Stomach (tissue), 9 donors: ENCODE data around the gene PVALEF. TPM values are rescaled to one million over a fixed set of nuclear protein-coding genes. Genes with fewer than 3 reads are reported as not detected.

Source experiments
- DNase-seq, 2 donors: peaks; one replicate each; pipeline versions ENCODE4 v3.0.0 to v3.0.0-alpha.2; 2013 to 2019
- H3K27ac ChIP-seq, 5 donors: fragments of 200-600 bp in 4 of 5; sonication (generic) in 4 of 5; one replicate each; pipeline ENCODE4 v1.5.1; 2013 to 2019; ENCODE audit warnings: mild to moderate bottlenecking in 1 of 5, moderate library complexity in 1 of 5
- H3K27me3 ChIP-seq, 3 donors: fragments of 200-600 bp; sonication (generic); one replicate each; pipeline ENCODE4 v1.5.1; 2017 to 2019; ENCODE audit warnings: mixed run types in 1 of 3
- H3K36me3 ChIP-seq, 4 donors: fragments of 200-600 bp; sonication (generic); 1 replicate in 3 of 4; 2 replicates in 1 of 4; pipeline ENCODE4 v1.5.1; 2016 to 2019
- H3K4me1 ChIP-seq, 4 donors: fragments of 200-600 bp; sonication (generic); one replicate each; pipeline ENCODE4 v1.5.1; 2016 to 2019
- H3K4me3 ChIP-seq, 4 donors: fragments of 200-600 bp; sonication (generic) in 3 of 4; one replicate each; pipeline ENCODE4 v1.5.1; 2016 to 2019; ENCODE audit warnings: mild to moderate bottlenecking in 1 of 4
- H3K9me3 ChIP-seq, 4 donors: fragments of 200-600 bp; sonication (generic); one replicate each; pipeline ENCODE4 v1.5.1; 2016 to 2019
- EP300 ChIP-seq: sonication (generic); formaldehyde crosslinking; IDR thresholded peaks from one replicate; pipeline ENCODE4 v1.6.1; 2017; ENCODE audit warnings: antibody characterized with exemption
- POLR2A ChIP-seq, 4 donors: fragments of 450-650 bp; IDR thresholded peaks; one replicate each; pipeline ENCODE4 v1.6.1; 2016; ENCODE audit warnings: antibody characterized with exemption in 4 of 4, control low read depth in 2 of 4, mild to moderate bottlenecking in 1 of 4, moderate library complexity in 1 of 4
- POLR2AphosphoS5 ChIP-seq, 3 donors: sonication (generic); formaldehyde crosslinking; IDR thresholded peaks; one replicate each; pipeline ENCODE4 v1.6.1; 2016; ENCODE audit warnings: antibody characterized with exemption in 3 of 3
- WGBS, 5 donors: extraction: QIAGEN DNeasy Blood & Tissue Kit in 3 of 5; methylation state at CpG; one replicate each; pipeline versions ENCODE4 v1.1.5 to v1.1.7; 2013 to 2018; 5-methylcytosine and 5-hydroxymethylcytosine counted together
- intact Hi-C: fragments of 100-400 bp; cut with DNase I; formaldehyde crosslinking; loops from one replicate; pipeline ENCODE4 v1.15.1; 2023; ENCODE audit warnings: low total_unique reads
- polyA plus RNA-seq, 3 donors: library from polyadenylated mRNA; stranded (reverse); fragments of 200-250 nt; gene quantifications; one replicate each; pipeline ENCODE4 v1.2.3, GENCODE V29; 2013
- total RNA-seq, 5 donors: library from RNA; depleted of rRNA; stranded (reverse); fragments of >200 nt; gene quantifications; one replicate each; pipeline versions ENCODE4 v1.1.0 to v1.2.3, GENCODE V29; 2014 to 2016
- TF ChIP-seq, protein P1 (sequence below), 7 experiments: fragments of 450-650 bp in 4 of 7; fragments of 200-600 bp in 3 of 7; sonication (generic) in 3 of 7; IDR thresholded peaks; one replicate each; pipeline ENCODE4 v1.5.1; 2016 to 2019; ENCODE audit warnings: antibody characterized with exemption in 7 of 7, control low read depth in 2 of 7, mild to moderate bottlenecking in 1 of 7
- donor health status: healthy with polysubstance abuse.
- donor health status: Bipolar disorder and iron deficiency.
- donor health status: healthy.

PVALEF gene
- total and polyA plus RNA-seq, 8 donors: not detected

DNA sequence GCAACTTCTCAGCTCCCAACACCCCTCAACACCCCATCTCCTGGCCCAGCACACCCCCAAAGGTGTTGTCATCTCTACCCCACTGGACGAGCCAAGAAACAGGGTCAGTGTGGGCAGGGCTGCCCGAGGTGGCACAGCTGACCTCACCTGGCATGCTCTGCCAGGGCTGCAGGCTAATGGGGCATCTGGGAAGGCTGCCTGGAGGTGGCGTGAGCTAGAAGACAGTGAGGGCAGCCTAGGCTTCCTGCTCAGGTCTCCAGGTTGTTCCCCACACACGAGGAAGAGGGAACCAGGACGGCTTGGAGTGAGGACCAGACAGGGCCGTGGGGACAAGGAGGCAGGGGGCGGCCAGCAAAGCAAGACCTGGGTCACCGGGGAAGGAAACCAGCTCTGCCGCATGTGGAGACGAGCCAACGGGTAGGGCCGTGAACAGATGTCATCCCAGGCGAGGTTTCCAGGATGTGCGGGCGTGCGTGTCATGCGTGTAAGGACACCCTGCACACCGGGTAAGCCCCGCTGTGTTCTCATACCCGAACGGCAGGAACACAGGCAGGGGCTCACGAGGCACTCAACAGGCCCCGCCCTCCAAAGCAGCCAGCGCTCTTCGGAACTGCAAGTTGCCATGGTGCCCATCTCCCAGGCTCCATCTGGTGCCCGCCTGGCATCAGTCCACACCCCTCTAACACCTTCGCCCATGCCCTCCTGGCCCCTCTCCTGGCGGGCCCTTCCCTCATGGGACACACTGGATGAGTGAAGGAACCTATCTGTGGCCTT, 29.6 kb upstream of the PVALEF start:
- no peaks in the 10 kb centered on the region for H3K27me3 ChIP-seq
- H3K9me3 ChIP-seq: no peaks in the 10 kb centered on the region
- H3K4me3 ChIP-seq: no peak overlapping the region
- no peak overlapping the region for H3K27ac ChIP-seq
- WGBS, 5 donors: 59 to 78% (median 70%) methylated on average over 22 to 28 of the region's 28 CpGs
- DNase-seq: peak in 1 of 2 donors; percentile 64
- no peak for TF ChIP-seq POLR2AphosphoS5 (IDR thresholded peaks at IDR 0.05)
- TF ChIP-seq EP300: no peak
- TF ChIP-seq POLR2A (IDR thresholded peaks at IDR 0.05): no peak
- TF ChIP-seq, protein P1, sequence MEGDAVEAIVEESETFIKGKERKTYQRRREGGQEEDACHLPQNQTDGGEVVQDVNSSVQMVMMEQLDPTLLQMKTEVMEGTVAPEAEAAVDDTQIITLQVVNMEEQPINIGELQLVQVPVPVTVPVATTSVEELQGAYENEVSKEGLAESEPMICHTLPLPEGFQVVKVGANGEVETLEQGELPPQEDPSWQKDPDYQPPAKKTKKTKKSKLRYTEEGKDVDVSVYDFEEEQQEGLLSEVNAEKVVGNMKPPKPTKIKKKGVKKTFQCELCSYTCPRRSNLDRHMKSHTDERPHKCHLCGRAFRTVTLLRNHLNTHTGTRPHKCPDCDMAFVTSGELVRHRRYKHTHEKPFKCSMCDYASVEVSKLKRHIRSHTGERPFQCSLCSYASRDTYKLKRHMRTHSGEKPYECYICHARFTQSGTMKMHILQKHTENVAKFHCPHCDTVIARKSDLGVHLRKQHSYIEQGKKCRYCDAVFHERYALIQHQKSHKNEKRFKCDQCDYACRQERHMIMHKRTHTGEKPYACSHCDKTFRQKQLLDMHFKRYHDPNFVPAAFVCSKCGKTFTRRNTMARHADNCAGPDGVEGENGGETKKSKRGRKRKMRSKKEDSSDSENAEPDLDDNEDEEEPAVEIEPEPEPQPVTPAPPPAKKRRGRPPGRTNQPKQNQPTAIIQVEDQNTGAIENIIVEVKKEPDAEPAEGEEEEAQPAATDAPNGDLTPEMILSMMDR (IDR thresholded peaks at IDR 0.05): no peak
- H3K4me1 ChIP-seq: peaks cover 0 to 24% (median 17%) of the 10 kb centered on the region in 4 donors
- H3K36me3 ChIP-seq: no peaks in the 10 kb centered on the region
- intact Hi-C loops: no loop called here

DNA sequence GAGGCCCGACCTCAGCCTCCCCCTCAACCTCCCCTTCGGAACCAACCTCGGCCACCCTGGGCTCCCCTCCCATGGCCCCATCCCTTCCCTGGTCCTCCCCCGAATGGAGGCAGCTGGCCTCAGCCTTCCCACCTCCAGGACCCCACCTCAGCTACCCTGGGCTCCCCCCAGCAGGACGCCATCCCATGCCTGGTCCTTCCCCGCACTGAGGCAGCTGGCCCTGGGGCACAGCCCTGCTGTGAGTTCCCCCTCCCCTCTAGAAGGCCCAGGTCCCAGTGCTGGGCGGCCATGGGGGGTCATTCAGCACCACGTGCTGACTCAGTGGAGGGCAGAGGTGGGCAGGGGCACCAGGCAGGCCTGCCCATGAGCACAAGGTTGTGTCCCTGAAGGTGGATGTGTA, 28.9 kb upstream of the PVALEF start:
- no peak for DNase-seq
- no peaks in the 10 kb centered on the region for H3K27me3 ChIP-seq
- no peak overlapping the region for H3K27ac ChIP-seq
- intact Hi-C loops: no loop called here
- H3K4me3 ChIP-seq: no peak overlapping the region
- no peak for TF ChIP-seq POLR2AphosphoS5 (IDR thresholded peaks at IDR 0.05)
- TF ChIP-seq, protein P1 (IDR thresholded peaks at IDR 0.05): no peak
- TF ChIP-seq EP300: no peak
- TF ChIP-seq POLR2A (IDR thresholded peaks at IDR 0.05): no peak
- peaks cover 0 to 20% (median 12%) of the 10 kb centered on the region in 4 donors for H3K4me1 ChIP-seq
- WGBS, 5 donors: 69 to 84% (median 76%) methylated on average over 6 to 8 of the region's 8 CpGs
- H3K36me3 ChIP-seq: no peaks in the 10 kb centered on the region
- no peaks in the 10 kb centered on the region for H3K9me3 ChIP-seq

DNA sequence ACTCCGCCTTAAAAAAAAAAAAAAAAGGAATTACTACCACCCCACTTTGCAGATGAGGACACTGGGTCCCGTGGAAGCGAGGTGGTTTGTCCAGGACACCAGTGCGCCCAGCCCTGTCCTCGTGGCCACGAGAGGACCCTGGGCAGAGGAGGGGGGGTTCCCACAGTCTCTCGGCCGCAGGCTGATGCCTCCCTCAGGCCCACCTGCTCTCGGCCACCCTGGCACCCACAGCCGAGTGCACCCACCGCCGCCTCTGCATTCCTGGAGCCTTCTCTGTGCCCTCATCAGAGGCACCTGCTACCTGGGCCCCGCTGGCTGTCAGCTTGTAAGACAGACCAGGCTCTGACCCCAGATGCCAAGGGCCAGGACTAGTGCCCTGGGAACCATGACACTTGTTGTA, 28.1 kb upstream of the PVALEF start:
- intact Hi-C loops: no loop called here
- H3K36me3 ChIP-seq: no peaks in the 10 kb centered on the region
- TF ChIP-seq POLR2A (IDR thresholded peaks at IDR 0.05) (no peak), EP300 (no peak), POLR2AphosphoS5 (IDR thresholded peaks at IDR 0.05) (no peak)
- TF ChIP-seq, protein P1 (IDR thresholded peaks at IDR 0.05): no peak
- no peak for DNase-seq
- H3K4me1 ChIP-seq: peaks cover 2 to 16% (median 6%) of the 10 kb centered on the region in 4 donors
- WGBS, 5 donors: 85 to 94% (median 90%) methylated on average over 12 to 13 of the region's 13 CpGs
- no peaks in the 10 kb centered on the region for H3K9me3 ChIP-seq
- H3K4me3 ChIP-seq: no peak overlapping the region
- no peaks in the 10 kb centered on the region for H3K27me3 ChIP-seq
- no peak overlapping the region for H3K27ac ChIP-seq

DNA sequence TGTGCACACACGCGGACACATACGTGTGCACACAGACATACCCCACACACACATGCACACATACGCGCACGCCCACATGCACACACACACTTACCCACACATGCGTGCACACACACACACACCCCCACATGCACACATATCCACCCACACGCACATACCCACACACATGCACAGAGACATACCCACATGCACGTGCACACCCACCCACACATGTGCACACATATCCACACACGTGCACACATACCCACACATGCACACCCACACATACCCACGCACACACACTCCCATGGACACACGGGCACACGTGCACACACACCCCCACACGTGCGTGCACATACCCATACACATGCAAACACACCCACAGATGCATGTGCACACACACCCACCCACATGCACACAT, 27.2 kb upstream of the PVALEF start:
- TF ChIP-seq POLR2A (IDR thresholded peaks at IDR 0.05) (no peak), POLR2AphosphoS5 (IDR thresholded peaks at IDR 0.05) (no peak), EP300 (no peak)
- TF ChIP-seq, protein P1 (IDR thresholded peaks at IDR 0.05): no peak
- H3K27ac ChIP-seq: no peak overlapping the region
- no peaks in the 10 kb centered on the region for H3K27me3 ChIP-seq
- peaks cover 9 to 18% (median 10%) of the 10 kb centered on the region in 4 donors for H3K4me1 ChIP-seq
- DNase-seq: no peak
- no peaks in the 10 kb centered on the region for H3K36me3 ChIP-seq
- H3K4me3 ChIP-seq: no peak overlapping the region
- intact Hi-C loops: no loop called here
- 91 to 97% (median 91%) methylated on average over 14 to 15 of the region's 15 CpGs for WGBS, 5 donors
- H3K9me3 ChIP-seq: no peaks in the 10 kb centered on the region
